Sigmoid colon (tissue), 7 donors: ENCODE data around the gene UTP11. TPM values are rescaled to one million over a fixed set of nuclear protein-coding genes. Genes with fewer than 3 reads are reported as not detected.

ENCODE experiments used
- DNase-seq: peaks from one replicate; pipeline ENCODE4 v3.0.0-alpha.2; 2019
- H3K27ac ChIP-seq, 4 donors: fragments of 200-600 bp; sonication (generic); one replicate each; pipeline ENCODE4 v1.5.1; 2016 to 2019; ENCODE audit warnings: mild to moderate bottlenecking in 1 of 4
- H3K27me3 ChIP-seq, 3 donors: fragments of 200-600 bp; sonication (generic); one replicate each; pipeline ENCODE4 v1.5.1; 2019; ENCODE audit warnings: mild to moderate bottlenecking in 1 of 3
- H3K36me3 ChIP-seq, 4 donors: fragments of 200-600 bp; sonication (generic); one replicate each; pipeline ENCODE4 v1.5.1; 2016 to 2019
- H3K4me1 ChIP-seq, 4 donors: fragments of 200-600 bp; sonication (generic); one replicate each; pipeline ENCODE4 v1.5.1; 2017 to 2019
- H3K4me3 ChIP-seq, 4 donors: fragments of 200-600 bp; sonication (generic); one replicate each; pipeline ENCODE4 v1.5.1; 2017 to 2019; ENCODE audit warnings: mild to moderate bottlenecking in 2 of 4, moderate library complexity in 1 of 4
- H3K9me3 ChIP-seq, 4 donors: fragments of 200-600 bp in 3 of 4; sonication (generic) in 3 of 4; one replicate each; pipeline versions ENCODE4 v1.5.1 to v1.6.1; 2013 to 2019
- CTCF ChIP-seq, 4 experiments: fragments of 450-650 bp in 3 of 4; fragments of 200-600 bp in 1 of 4; IDR thresholded peaks; one replicate each; pipeline ENCODE4 v1.5.1; 2016 to 2019; ENCODE audit warnings: antibody characterized with exemption in 4 of 4, mild to moderate bottlenecking in 3 of 4, moderate library complexity in 2 of 4
- EP300 ChIP-seq, 4 donors: sonication (generic); formaldehyde crosslinking; IDR thresholded peaks; one replicate each; pipeline ENCODE4 v1.6.1; 2017; ENCODE audit warnings: antibody characterized with exemption in 4 of 4
- POLR2A ChIP-seq, 2 donors: fragments of 450-650 bp; IDR thresholded peaks; one replicate each; pipeline ENCODE4 v1.6.1; 2016; ENCODE audit warnings: antibody characterized with exemption in 2 of 2, mild to moderate bottlenecking in 2 of 2, moderate library complexity in 2 of 2
- POLR2AphosphoS5 ChIP-seq, 4 donors: sonication (generic); formaldehyde crosslinking; IDR thresholded peaks; one replicate each; pipeline ENCODE4 v1.6.1; 2017; ENCODE audit warnings: antibody characterized with exemption in 4 of 4
- WGBS, 2 donors: extraction: QIAGEN DNeasy Blood & Tissue Kit; methylation state at CpG; one replicate each; pipeline ENCODE4 v1.1.7; 2013; 5-methylcytosine and 5-hydroxymethylcytosine counted together
- intact Hi-C: fragments of 100-400 bp; cut with DNase I; formaldehyde crosslinking; loops from one replicate; pipeline ENCODE4 v1.15.1; 2023
- polyA plus RNA-seq, 3 donors: library from polyadenylated mRNA; stranded (reverse); fragments of 200-250 nt; gene quantifications; one replicate each; pipeline ENCODE4 v1.2.3, GENCODE V29; 2013
- total RNA-seq, 4 donors: library from RNA; depleted of rRNA; stranded (reverse); fragments of >200 nt; gene quantifications; one replicate each; pipeline ENCODE4 v1.1.0, GENCODE V29; 2016
- donor health status: healthy with polysubstance abuse.
- donor health status: Bipolar disorder and iron deficiency.
- donor health status: healthy.

The UTP11 gene
- total and polyA plus RNA-seq, 7 donors, result 14.4 to 76.5 (median 54.8) TPM

- H3K27me3 ChIP-seq, result peaks cover 0 to 26% (median 13%) of the 10 kb centered on the region in 3 donors
- H3K4me3 ChIP-seq, result no peak overlapping the region
- no peaks in the 10 kb centered on the region for H3K9me3 ChIP-seq
- H3K4me1 ChIP-seq, result no peaks in the 10 kb centered on the region
- intact Hi-C loops, result no loop called here
- TF ChIP-seq EP300 (IDR thresholded peaks at IDR 0.05) (no peak), POLR2A (IDR thresholded peaks at IDR 0.05) (no peak), POLR2AphosphoS5 (IDR thresholded peaks at IDR 0.05) (no peak), CTCF (IDR thresholded peaks at IDR 0.05) (no peak)
- no peaks in the 10 kb centered on the region for H3K36me3 ChIP-seq
- no peak for DNase-seq
- no peak overlapping the region for H3K27ac ChIP-seq
- WGBS, 2 donors, result 50 to 59% methylated on average over 14 of the region's 14 CpGs
Measured at GRCh38 chr1:38068220-38068979, 55.9 kb downstream of the UTP11 start.

GRCh38 chr1:38068980-38069340, 56.4 kb downstream of the UTP11 start:
- Histone ChIP-seq H3K4me1 (no peaks in the 10 kb centered on the region), H3K36me3 (no peaks in the 10 kb centered on the region), H3K9me3 (no peaks in the 10 kb centered on the region), H3K4me3 (no peak overlapping the region), H3K27me3 (peaks cover 0 to 27% (median 13%) of the 10 kb centered on the region in 3 donors), H3K27ac (no peak overlapping the region)
- no peak for DNase-seq
- TF ChIP-seq POLR2A (IDR thresholded peaks at IDR 0.05), result no peak
- TF ChIP-seq POLR2AphosphoS5 (IDR thresholded peaks at IDR 0.05), result no peak
- TF ChIP-seq CTCF (IDR thresholded peaks at IDR 0.05), result no peak
- TF ChIP-seq EP300 (IDR thresholded peaks at IDR 0.05), result no peak
- 68 to 88% methylated on average over 3 of the region's 3 CpGs for WGBS, 2 donors
- intact Hi-C loops, result no loop called here

- Histone ChIP-seq H3K36me3 (no peaks in the 10 kb centered on the region), H3K27me3 (peaks cover 0 to 46% (median 13%) of the 10 kb centered on the region in 3 donors), H3K27ac (no peak overlapping the region), H3K4me3 (no peak overlapping the region), H3K4me1 (no peaks in the 10 kb centered on the region), H3K9me3 (no peaks in the 10 kb centered on the region)
- no peak for DNase-seq
- intact Hi-C loops, result no loop called here
- no peak for TF ChIP-seq EP300 (IDR thresholded peaks at IDR 0.05)
- TF ChIP-seq POLR2AphosphoS5 (IDR thresholded peaks at IDR 0.05), result no peak
- no peak for TF ChIP-seq POLR2A (IDR thresholded peaks at IDR 0.05)
- TF ChIP-seq CTCF (IDR thresholded peaks at IDR 0.05), result no peak
- WGBS, 2 donors, result 39 to 61% methylated on average over 10 of the region's 10 CpGs
Measured at GRCh38 chr1:38071312-38072256, 59.0 kb downstream of the UTP11 start.

GRCh38 chr1:38072858-38073257, 60.3 kb downstream of the UTP11 start:
- Histone ChIP-seq H3K27ac (no peak overlapping the region), H3K4me1 (no peaks in the 10 kb centered on the region), H3K27me3 (peaks cover 0 to 46% (median 13%) of the 10 kb centered on the region in 3 donors), H3K9me3 (no peaks in the 10 kb centered on the region), H3K36me3 (no peaks in the 10 kb centered on the region), H3K4me3 (no peak overlapping the region)
- intact Hi-C loops, result no loop called here
- no peak for TF ChIP-seq CTCF (IDR thresholded peaks at IDR 0.05)
- no peak for TF ChIP-seq POLR2A (IDR thresholded peaks at IDR 0.05)
- TF ChIP-seq POLR2AphosphoS5 (IDR thresholded peaks at IDR 0.05), result no peak
- no peak for TF ChIP-seq EP300 (IDR thresholded peaks at IDR 0.05)
- WGBS, 2 donors, result 56 to 80% methylated on average over 2 of the region's 2 CpGs
- no peak for DNase-seq
